Liver (tissue), 3 donors: ENCODE data around the gene RAB23.

Experiments
- EGR1 ChIP-seq, 2 donors: IDR thresholded peaks; 2 replicates each; pipeline ENCODE4 v1.6.1; 2016 to 2018; ENCODE audit warnings: antibody characterized with exemption in 2 of 2, low read depth in 2 of 2
- FOXA1 ChIP-seq: IDR thresholded peaks from 2 replicates; pipeline ENCODE4 v1.6.1; 2016; ENCODE audit warnings: antibody characterized with exemption
- FOXA2 ChIP-seq: IDR thresholded peaks from 2 replicates; pipeline ENCODE4 v1.6.1; 2016; ENCODE audit warnings: antibody characterized with exemption
- GABPA ChIP-seq, 2 donors: IDR thresholded peaks in 1 of 2; conservative IDR thresholded peaks in 1 of 2; 2 replicates each; pipeline ENCODE4 v1.6.1; 2016; ENCODE audit warnings: antibody characterized with exemption in 2 of 2, mild to moderate bottlenecking in 1 of 2, moderate library complexity in 1 of 2
- JUND ChIP-seq, 2 donors: IDR thresholded peaks; 2 replicates each; pipeline ENCODE4 v1.6.1; 2016; ENCODE audit warnings: antibody characterized with exemption in 2 of 2
- RAD21 ChIP-seq, 2 donors: IDR thresholded peaks; 2 replicates each; pipeline ENCODE4 v1.6.1; 2016; ENCODE audit warnings: antibody characterized with exemption in 2 of 2, mild to moderate bottlenecking in 2 of 2
- SP1 ChIP-seq: IDR thresholded peaks from 2 replicates; pipeline ENCODE4 v1.6.1; 2018; ENCODE audit warnings: antibody characterized with exemption, mild to moderate bottlenecking
- TAF1 ChIP-seq: conservative IDR thresholded peaks from 2 replicates; pipeline ENCODE4 v1.6.1; 2016; ENCODE audit warnings: antibody characterized with exemption, mild to moderate bottlenecking
- TF ChIP-seq, protein P1 (sequence below): fragments of 150-350 bp; IDR thresholded peaks from 2 replicates; pipeline ENCODE4 v1.5.1; 2017; ENCODE audit warnings: improper control_type of control experiment, low read depth, low read length; ENCODE audit not compliant: missing input control
- TF ChIP-seq, protein P2 (sequence below): IDR thresholded peaks from 2 replicates; pipeline ENCODE4 v1.6.1; 2016; ENCODE audit warnings: antibody characterized with exemption
- TF ChIP-seq, protein P3 (sequence below): IDR thresholded peaks from 2 replicates; pipeline ENCODE4 v1.6.1; 2016; ENCODE audit warnings: antibody characterized with exemption, mild to moderate bottlenecking
- TF ChIP-seq, protein P4 (sequence below): IDR thresholded peaks from 2 replicates; pipeline ENCODE4 v1.6.1; 2016; ENCODE audit warnings: antibody characterized with exemption
- donor health status: healthy.
- donor health status: healthy.

DNA sequence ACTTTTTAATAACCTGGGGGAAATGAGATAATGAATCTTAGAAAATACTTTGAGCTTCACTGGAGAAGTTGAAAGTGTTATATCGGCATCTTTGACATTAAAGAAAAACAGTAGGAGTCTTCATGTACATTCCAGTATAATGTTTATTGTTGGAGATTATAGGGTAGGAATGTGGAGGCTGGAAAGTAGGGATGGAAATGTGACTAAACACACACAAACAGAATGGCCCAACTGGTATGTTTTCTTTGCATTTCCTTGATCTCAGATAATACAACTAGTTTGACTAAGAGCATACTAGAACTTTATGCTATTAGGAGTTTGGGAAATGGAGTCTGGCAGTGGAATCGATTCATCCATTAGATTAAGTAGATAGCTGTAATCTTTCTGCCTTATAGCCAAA, 60.1 kb downstream of the RAB23 start:
- TF ChIP-seq, protein P1, sequence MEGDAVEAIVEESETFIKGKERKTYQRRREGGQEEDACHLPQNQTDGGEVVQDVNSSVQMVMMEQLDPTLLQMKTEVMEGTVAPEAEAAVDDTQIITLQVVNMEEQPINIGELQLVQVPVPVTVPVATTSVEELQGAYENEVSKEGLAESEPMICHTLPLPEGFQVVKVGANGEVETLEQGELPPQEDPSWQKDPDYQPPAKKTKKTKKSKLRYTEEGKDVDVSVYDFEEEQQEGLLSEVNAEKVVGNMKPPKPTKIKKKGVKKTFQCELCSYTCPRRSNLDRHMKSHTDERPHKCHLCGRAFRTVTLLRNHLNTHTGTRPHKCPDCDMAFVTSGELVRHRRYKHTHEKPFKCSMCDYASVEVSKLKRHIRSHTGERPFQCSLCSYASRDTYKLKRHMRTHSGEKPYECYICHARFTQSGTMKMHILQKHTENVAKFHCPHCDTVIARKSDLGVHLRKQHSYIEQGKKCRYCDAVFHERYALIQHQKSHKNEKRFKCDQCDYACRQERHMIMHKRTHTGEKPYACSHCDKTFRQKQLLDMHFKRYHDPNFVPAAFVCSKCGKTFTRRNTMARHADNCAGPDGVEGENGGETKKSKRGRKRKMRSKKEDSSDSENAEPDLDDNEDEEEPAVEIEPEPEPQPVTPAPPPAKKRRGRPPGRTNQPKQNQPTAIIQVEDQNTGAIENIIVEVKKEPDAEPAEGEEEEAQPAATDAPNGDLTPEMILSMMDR, result no peak
- TF ChIP-seq JUND (IDR thresholded peaks at IDR 0.05), result no peak
- TF ChIP-seq, protein P2, sequence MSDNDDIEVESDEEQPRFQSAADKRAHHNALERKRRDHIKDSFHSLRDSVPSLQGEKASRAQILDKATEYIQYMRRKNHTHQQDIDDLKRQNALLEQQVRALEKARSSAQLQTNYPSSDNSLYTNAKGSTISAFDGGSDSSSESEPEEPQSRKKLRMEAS, result no peak
- no peak for TF ChIP-seq TAF1
- TF ChIP-seq RAD21 (IDR thresholded peaks at IDR 0.05), result no peak
- TF ChIP-seq, protein P3, sequence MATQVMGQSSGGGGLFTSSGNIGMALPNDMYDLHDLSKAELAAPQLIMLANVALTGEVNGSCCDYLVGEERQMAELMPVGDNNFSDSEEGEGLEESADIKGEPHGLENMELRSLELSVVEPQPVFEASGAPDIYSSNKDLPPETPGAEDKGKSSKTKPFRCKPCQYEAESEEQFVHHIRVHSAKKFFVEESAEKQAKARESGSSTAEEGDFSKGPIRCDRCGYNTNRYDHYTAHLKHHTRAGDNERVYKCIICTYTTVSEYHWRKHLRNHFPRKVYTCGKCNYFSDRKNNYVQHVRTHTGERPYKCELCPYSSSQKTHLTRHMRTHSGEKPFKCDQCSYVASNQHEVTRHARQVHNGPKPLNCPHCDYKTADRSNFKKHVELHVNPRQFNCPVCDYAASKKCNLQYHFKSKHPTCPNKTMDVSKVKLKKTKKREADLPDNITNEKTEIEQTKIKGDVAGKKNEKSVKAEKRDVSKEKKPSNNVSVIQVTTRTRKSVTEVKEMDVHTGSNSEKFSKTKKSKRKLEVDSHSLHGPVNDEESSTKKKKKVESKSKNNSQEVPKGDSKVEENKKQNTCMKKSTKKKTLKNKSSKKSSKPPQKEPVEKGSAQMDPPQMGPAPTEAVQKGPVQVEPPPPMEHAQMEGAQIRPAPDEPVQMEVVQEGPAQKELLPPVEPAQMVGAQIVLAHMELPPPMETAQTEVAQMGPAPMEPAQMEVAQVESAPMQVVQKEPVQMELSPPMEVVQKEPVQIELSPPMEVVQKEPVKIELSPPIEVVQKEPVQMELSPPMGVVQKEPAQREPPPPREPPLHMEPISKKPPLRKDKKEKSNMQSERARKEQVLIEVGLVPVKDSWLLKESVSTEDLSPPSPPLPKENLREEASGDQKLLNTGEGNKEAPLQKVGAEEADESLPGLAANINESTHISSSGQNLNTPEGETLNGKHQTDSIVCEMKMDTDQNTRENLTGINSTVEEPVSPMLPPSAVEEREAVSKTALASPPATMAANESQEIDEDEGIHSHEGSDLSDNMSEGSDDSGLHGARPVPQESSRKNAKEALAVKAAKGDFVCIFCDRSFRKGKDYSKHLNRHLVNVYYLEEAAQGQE, result no peak
- TF ChIP-seq FOXA1, result no peak
- TF ChIP-seq SP1, result no peak
- TF ChIP-seq GABPA (IDR thresholded peaks at IDR 0.05 in 1 of 2, conservative IDR thresholded peaks at IDR 0.05 in 1 of 2), result no peak
- TF ChIP-seq, protein P4, sequence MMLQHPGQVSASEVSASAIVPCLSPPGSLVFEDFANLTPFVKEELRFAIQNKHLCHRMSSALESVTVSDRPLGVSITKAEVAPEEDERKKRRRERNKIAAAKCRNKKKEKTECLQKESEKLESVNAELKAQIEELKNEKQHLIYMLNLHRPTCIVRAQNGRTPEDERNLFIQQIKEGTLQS, result no peak
- TF ChIP-seq EGR1 (IDR thresholded peaks at IDR 0.05; ENCODE audit: low read depth in 2 of 2), result no peak
- no peak for TF ChIP-seq FOXA2
